ENCODE measurements around the gene PYGB. TPM values are rescaled to one million over a fixed set of nuclear protein-coding genes. Genes with fewer than 3 reads are reported as not detected.

The PYGB gene
- polyA plus RNA-seq, 1 donor = 25.4 TPM

- no peak for DNase-seq
These were observed 23.8 kb downstream of the PYGB start for GRCh38 chr20:25271486-25272222.

- DNase-seq = no peak
These were observed 24.5 kb downstream of the PYGB start for GRCh38 chr20:25272223-25273000.

- no peak for DNase-seq
These were observed 25.2 kb downstream of the PYGB start for GRCh38 chr20:25273046-25273445.

- no peak for DNase-seq
These were observed 25.9 kb downstream of the PYGB start for GRCh38 chr20:25273541-25274358.

GRCh38 chr20:25274481-25274880 lies 26.6 kb downstream of the PYGB start:
- no peak for DNase-seq

GRCh38 chr20:25274891-25275812 lies 27.3 kb downstream of the PYGB start:
- DNase-seq = no peak

- DNase-seq = no peak
These were observed 28.1 kb downstream of the PYGB start for GRCh38 chr20:25275813-25276532.

GRCh38 chr20:25276533-25277050 lies 28.7 kb downstream of the PYGB start:
- no peak for DNase-seq

- DNase-seq = no peak
These were observed 29.3 kb downstream of the PYGB start for GRCh38 chr20:25277051-25277801.

- DNase-seq = no peak
These were observed 30.1 kb downstream of the PYGB start for GRCh38 chr20:25277941-25278521.

GRCh38 chr20:25278636-25279361 lies 30.9 kb downstream of the PYGB start:
- DNase-seq = no peak

GRCh38 chr20:25279403-25279802 lies 31.5 kb downstream of the PYGB start:
- no peak for DNase-seq

GRCh38 chr20:25280051-25280573 lies 32.2 kb downstream of the PYGB start:
- DNase-seq = no peak

- DNase-seq = no peak
These were observed 33.0 kb downstream of the PYGB start for GRCh38 chr20:25280574-25281535.

GRCh38 chr20:25281541-25281991 lies 33.7 kb downstream of the PYGB start:
- no peak for DNase-seq

- no peak for DNase-seq
These were observed 34.3 kb downstream of the PYGB start for GRCh38 chr20:25282034-25282781.

GRCh38 chr20:25282796-25283195 lies 34.9 kb downstream of the PYGB start:
- no peak for DNase-seq

Measured in hindlimb muscle (tissue), 1 donor.